PC-9 (cell line): ENCODE results near the gene VAMP8. TPM values are rescaled to one million over a fixed set of nuclear protein-coding genes. Genes with fewer than 3 reads are reported as not detected.
A peak's percentile ranks its signal among the peaks of the same experiment; 100 is the strongest.

Source experiments
- BruUV-seq: library from RNA; stranded (reverse); fragments of 400-500 nt; replicated peaks from 2 replicates; lab custom pipeline; 2021; lab: Mats Ljungman, UMichigan
- CTCF ChIA-PET: fragments of 300-600 bp; sonication (Branson Sonifier 250); formaldehyde crosslinking; loops from one replicate; lab custom pipeline; 2022; ENCODE audit warnings: antibody characterized with exemption; lab: Charles Lee
- POLR2A ChIA-PET: fragments of 300-600 bp; sonication (Branson Sonifier 250); formaldehyde crosslinking; loops from one replicate; lab custom pipeline; 2022; ENCODE audit warnings: antibody characterized with exemption; ENCODE audit not compliant: unreplicated experiment; lab: Charles Lee
- DNase-seq, 2 experiments: peaks; one replicate each; pipeline versions ENCODE4 v3.0.0 to v3.0.0-alpha.2; 2015 to 2022; ENCODE audit warnings: mixed read lengths in 1 of 2
- H2AFZ ChIP-seq: fragments of 200-600 bp; sonication (generic); 2 replicates; pipeline ENCODE4 v1.8.1; 2017; ENCODE audit warnings: antibody characterized with exemption
- H3F3A ChIP-seq: fragments of 200-600 bp; sonication (generic); 2 replicates; pipeline ENCODE4 v1.8.1; 2017; ENCODE audit warnings: antibody characterized with exemption, mild to moderate bottlenecking, low read depth; ENCODE audit not compliant: insufficient read depth
- H3K27ac ChIP-seq: fragments of 200-600 bp; sonication (generic); 2 replicates; pipeline ENCODE4 v1.6.1; 2016; ENCODE audit warnings: mixed run types
- H3K27me3 ChIP-seq: fragments of 200-600 bp; sonication (generic); 2 replicates; pipeline ENCODE4 v1.6.1; 2016; ENCODE audit warnings: low read depth, mixed run types; ENCODE audit not compliant: insufficient read depth
- H3K36me3 ChIP-seq: fragments of 200-600 bp; sonication (generic); 2 replicates; pipeline ENCODE4 v1.6.1; 2016; ENCODE audit warnings: low read depth, mixed run types
- H3K4me1 ChIP-seq: fragments of 200-600 bp; sonication (generic); replicated peaks from 2 replicates; pipeline ENCODE4 v1.6.1; 2016; ENCODE audit warnings: mixed run types; ENCODE audit not compliant: insufficient read depth
- H3K4me2 ChIP-seq: fragments of 200-600 bp; sonication (generic); 2 replicates; pipeline ENCODE4 v1.6.1; 2017; ENCODE audit warnings: mixed run types
- H3K4me3 ChIP-seq: fragments of 200-600 bp; sonication (generic); 2 replicates; pipeline ENCODE4 v1.6.1; 2016; ENCODE audit warnings: mixed run types
- H3K79me2 ChIP-seq: fragments of 200-600 bp; sonication (generic); 2 replicates; pipeline ENCODE4 v1.6.1; 2017; ENCODE audit warnings: low read depth, mixed run types
- H3K9me2 ChIP-seq: fragments of 200-600 bp; sonication (generic); 2 replicates; pipeline ENCODE4 v1.8.1; 2017; ENCODE audit warnings: mild to moderate bottlenecking; ENCODE audit not compliant: insufficient read depth
- H3K9me3 ChIP-seq: fragments of 200-600 bp; sonication (generic); 2 replicates; pipeline ENCODE4 v1.8.1; 2016; ENCODE audit warnings: low read depth; ENCODE audit not compliant: insufficient read depth
- H4K20me1 ChIP-seq: fragments of 200-600 bp; sonication (generic); 2 replicates; pipeline ENCODE4 v1.8.1; 2017; ENCODE audit not compliant: insufficient read depth
- EZH2 ChIP-seq: fragments of 200-600 bp; sonication (generic); IDR thresholded peaks from 2 replicates; pipeline ENCODE4 v1.8.0; 2017; ENCODE audit warnings: antibody characterized with exemption, low read depth
- intact Hi-C: fragments of 100-400 bp; cut with micrococcal nuclease; formaldehyde crosslinking; loops from one replicate; pipeline ENCODE4 v1.10.0; 2022; ENCODE audit not compliant: unreplicated experiment
- total RNA-seq: library from RNA; stranded (reverse); gene quantifications from 2 replicates; pipeline ENCODE4 v1.2.3, GENCODE V29; 2021
- TF ChIP-seq, protein P1 (sequence below): fragments of 200-600 bp; sonication (generic); conservative IDR thresholded peaks from 2 replicates; pipeline ENCODE4 v1.6.1; 2017; ENCODE audit warnings: mixed run types, antibody characterized with exemption, mild to moderate bottlenecking, moderate library complexity

VAMP8 gene
- total RNA-seq, 1 experiment from 2014 or later, result 124 TPM

GRCh38 chr2:85582492-85582891 is 5.1 kb downstream of the VAMP8 start:
- CTCF ChIA-PET, result no interaction called here
- POLR2A ChIA-PET, result no interaction called here
- no TSS peak for BruUV-seq

DNA sequence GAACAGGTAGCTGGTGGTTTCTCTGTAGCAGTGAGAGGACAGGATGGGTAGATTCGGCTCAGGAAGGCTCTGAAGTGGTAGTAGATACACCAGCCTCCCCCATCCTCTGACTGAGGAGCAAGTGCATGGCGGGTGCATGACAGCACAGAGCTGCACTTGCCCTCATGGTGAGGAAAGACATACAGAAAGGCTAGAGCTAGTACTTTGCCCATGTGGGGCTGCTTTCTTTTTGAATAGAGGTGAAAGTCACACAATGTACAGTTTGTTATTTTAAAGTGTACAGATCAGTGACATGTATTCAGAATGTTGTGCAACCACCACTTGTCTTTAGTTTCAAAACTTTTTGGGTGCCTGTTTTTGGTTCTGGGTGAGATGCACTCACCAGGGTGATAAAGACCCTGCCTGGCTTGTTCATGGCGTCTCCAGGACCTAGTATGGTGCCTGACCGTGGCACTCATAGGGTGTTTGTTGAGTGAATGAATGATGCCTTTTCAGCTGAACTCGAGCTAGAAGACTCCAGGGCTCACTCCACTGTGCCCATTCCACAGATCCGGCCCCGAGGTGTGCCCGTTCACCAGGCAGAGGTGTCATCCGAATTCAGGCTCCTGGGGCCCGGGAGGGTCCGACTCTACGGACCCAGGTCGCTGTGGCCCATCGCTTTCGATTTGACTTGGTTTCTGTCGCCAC is 6.4 kb downstream of the VAMP8 start:
- H2AFZ ChIP-seq, result no peak overlapping the region
- CTCF ChIA-PET, result no interaction called here
- H4K20me1 ChIP-seq, result no peaks in the 10 kb centered on the region
- 0 out of 2 replicates have a peak, but pooled peaks cover 7% of the 10 kb centered on the region for H3K36me3 ChIP-seq
- H3K4me1 ChIP-seq, result peaks cover 28% of the 10 kb centered on the region
- no peaks in the 10 kb centered on the region for H3K9me2 ChIP-seq
- no peak for TF ChIP-seq EZH2
- TF ChIP-seq, protein P1, sequence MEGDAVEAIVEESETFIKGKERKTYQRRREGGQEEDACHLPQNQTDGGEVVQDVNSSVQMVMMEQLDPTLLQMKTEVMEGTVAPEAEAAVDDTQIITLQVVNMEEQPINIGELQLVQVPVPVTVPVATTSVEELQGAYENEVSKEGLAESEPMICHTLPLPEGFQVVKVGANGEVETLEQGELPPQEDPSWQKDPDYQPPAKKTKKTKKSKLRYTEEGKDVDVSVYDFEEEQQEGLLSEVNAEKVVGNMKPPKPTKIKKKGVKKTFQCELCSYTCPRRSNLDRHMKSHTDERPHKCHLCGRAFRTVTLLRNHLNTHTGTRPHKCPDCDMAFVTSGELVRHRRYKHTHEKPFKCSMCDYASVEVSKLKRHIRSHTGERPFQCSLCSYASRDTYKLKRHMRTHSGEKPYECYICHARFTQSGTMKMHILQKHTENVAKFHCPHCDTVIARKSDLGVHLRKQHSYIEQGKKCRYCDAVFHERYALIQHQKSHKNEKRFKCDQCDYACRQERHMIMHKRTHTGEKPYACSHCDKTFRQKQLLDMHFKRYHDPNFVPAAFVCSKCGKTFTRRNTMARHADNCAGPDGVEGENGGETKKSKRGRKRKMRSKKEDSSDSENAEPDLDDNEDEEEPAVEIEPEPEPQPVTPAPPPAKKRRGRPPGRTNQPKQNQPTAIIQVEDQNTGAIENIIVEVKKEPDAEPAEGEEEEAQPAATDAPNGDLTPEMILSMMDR, result no peak
- DNase-seq, result no peak
- POLR2A ChIA-PET, result no interaction called here
- H3K27ac ChIP-seq, result no peak overlapping the region
- no peaks in the 10 kb centered on the region for H3K9me3 ChIP-seq
- intact Hi-C loops, result no loop called here
- peaks cover 16% of the 10 kb centered on the region for H3K79me2 ChIP-seq
- no peak overlapping the region for H3K4me3 ChIP-seq
- BruUV-seq, result no TSS peak
- peaks cover 23% of the 10 kb centered on the region for H3F3A ChIP-seq
- no peaks in the 10 kb centered on the region for H3K27me3 ChIP-seq
- no peak overlapping the region for H3K4me2 ChIP-seq

More at GRCh38 chr2:85582492-85582891, 5.1 kb downstream of the VAMP8 start:
- H3K79me2 ChIP-seq, result peaks cover 26% of the 10 kb centered on the region
- no peak overlapping the region for H3K4me3 ChIP-seq
- H3K9me2 ChIP-seq, result no peaks in the 10 kb centered on the region
- H3F3A ChIP-seq, result peaks cover 36% of the 10 kb centered on the region
- TF ChIP-seq, protein P1, result no peak
- TF ChIP-seq EZH2, result no peak
- H3K36me3 ChIP-seq, result 0 out of 2 replicates have a peak, but pooled peaks cover 7% of the 10 kb centered on the region
- H3K4me1 ChIP-seq, result peaks cover 36% of the 10 kb centered on the region
- H3K9me3 ChIP-seq, result no peaks in the 10 kb centered on the region
- no peaks in the 10 kb centered on the region for H3K27me3 ChIP-seq
- intact Hi-C loops, result no loop called here
- DNase-seq, result no peak
- no peak overlapping the region for H3K4me2 ChIP-seq
- H3K27ac ChIP-seq, result no peak overlapping the region
- no peak overlapping the region for H2AFZ ChIP-seq
- H4K20me1 ChIP-seq, result no peaks in the 10 kb centered on the region

DNA sequence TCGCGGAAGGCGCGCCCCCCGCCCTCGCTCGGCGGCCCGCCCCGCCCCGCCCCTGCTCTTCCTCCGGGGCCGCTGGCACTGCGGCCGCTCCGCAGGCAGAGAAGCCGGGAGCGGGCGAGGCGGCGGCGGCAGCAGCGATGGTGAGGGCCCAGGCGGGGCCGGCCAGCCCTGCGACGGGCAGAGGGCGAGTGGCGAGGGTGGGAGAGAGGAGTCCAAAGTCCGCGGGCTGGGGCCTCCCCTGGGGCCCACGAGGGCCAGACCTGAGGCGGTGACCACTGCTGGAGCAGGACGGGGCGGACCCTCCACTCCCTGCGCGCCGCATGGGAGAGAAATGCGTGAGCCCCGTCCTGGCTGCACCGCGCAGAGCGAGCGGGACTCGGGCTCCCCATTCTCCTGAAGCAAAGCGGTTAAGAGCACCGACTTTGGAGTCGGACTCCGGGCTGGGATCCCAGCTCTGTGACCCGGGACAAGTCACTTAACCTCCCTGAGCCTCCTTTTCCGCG is 7.0 kb downstream of the VAMP8 start, which contains the start of gene VAMP5:
VAMP5 (plus strand) TSS at position 78 of the 503 bp plus-strand sequence; CDS start at position 138, 60 bp downstream.
- peaks cover 23% of the 10 kb centered on the region for H3F3A ChIP-seq
- no peak for DNase-seq
- TF ChIP-seq, protein P1, result no peak
- TF ChIP-seq EZH2, result no peak
- POLR2A ChIA-PET, result no interaction called here
- H3K79me2 ChIP-seq, result peaks cover 10% of the 10 kb centered on the region
- CTCF ChIA-PET, result interaction anchor here (0.6 kb wide), 1 partner anchor 21 kb away, joined by 3 read pairs; no protein-coding TSS in a partner anchor
- no peaks in the 10 kb centered on the region for H3K9me3 ChIP-seq
- no peak within 1 kb of the TSS for H2AFZ ChIP-seq
- BruUV-seq, result no TSS peak
- 0 out of 2 replicates have a peak, but pooled peaks cover 7% of the 10 kb centered on the region for H3K36me3 ChIP-seq
- H3K4me3 ChIP-seq, result no peak within 1 kb of the TSS
- peak within 1 kb of the TSS; percentile 60 for H3K27ac ChIP-seq
- peaks cover 22% of the 10 kb centered on the region for H3K4me1 ChIP-seq
- no peaks in the 10 kb centered on the region for H3K9me2 ChIP-seq
- no peaks in the 10 kb centered on the region for H3K27me3 ChIP-seq
- intact Hi-C loops, result no loop called here
- peak within 1 kb of the TSS; percentile 45 for H3K4me2 ChIP-seq
- no peaks in the 10 kb centered on the region for H4K20me1 ChIP-seq
